SK-N-MC (cell line): ENCODE results near the gene DDX20.

Source experiments
- EZH2 ChIP-seq: fragments of 200-600 bp; sonication (generic); IDR thresholded peaks from one replicate; pipeline ENCODE4 v1.6.1; 2017; ENCODE audit warnings: antibody characterized with exemption
- POLR2AphosphoS5 ChIP-seq: IDR thresholded peaks from 2 replicates; pipeline ENCODE4 v1.6.1; 2012; ENCODE audit warnings: mild to moderate bottlenecking, low read depth, low read length, borderline replicate concordance

DNA sequence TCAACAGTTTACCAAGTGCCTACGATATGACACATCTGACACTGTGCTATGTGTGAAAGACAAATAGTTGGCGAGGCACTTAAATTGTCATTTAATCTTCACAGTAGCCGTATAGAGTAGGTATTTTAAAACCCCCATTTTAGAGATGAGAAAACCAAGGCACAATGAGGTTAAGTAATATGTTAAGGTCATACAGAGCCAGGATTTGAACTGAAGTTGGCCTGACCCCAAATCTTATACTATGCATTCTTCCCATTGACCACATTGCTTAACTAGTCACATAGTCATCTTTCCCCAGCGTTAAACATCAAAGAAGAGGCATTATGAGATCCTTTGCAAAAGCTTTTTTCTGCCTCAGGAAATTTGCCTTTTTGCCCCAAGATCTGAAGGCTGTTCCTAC, 20.4 kb upstream of the DDX20 start:
- TF ChIP-seq EZH2, result no peak
- TF ChIP-seq POLR2AphosphoS5, result no peak
